ENCODE data around the gene MAP4K5. TPM values are rescaled to one million over a fixed set of nuclear protein-coding genes. Genes with fewer than 3 reads are reported as not detected.
A peak's percentile ranks its signal among the peaks of the same experiment; 100 is the strongest.

MAP4K5 gene
- polyA plus RNA-seq, 2 of the 4 experiments (the other 2 are of a cell fraction) = 18.7 to 30.8 TPM

DNA sequence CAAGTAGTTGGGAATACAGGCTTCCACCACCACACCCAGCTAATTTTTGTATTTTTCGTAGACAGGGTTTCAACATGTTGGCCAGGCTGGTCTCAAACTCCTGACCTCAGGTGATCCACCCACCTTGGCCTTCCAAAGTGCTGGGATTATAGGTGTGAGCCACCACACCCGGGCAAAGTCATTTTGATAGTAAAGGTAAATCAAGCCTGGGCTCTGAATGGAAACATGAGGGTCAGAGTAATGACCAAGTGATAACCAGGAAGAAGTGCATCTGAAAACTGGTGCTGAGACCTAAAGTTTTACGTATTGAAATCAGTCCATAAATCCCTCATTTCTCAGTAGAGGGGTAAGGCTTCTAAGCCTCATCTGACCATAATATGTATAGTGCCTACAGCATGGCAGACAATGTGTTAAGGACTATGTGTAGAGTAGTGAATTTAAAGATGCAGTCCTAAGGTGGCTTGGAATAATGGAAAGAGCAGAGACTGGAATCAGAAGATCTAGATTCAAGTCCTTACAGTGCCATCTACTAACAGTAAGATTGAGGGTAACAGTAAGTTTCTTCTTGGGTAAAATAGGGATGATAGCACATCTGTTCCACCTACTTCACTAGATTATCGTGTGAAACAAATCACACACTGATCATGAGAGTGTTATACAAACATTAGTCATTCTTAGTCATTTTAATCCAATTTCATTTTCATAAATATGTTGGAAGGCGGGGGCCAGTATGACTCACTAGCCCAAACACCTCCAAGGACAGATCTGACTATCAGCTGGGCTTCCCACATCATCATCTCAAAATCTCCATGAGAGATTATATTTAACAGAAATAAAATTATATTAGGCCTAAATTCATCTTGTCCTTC lies 11.2 kb downstream of the MAP4K5 start:
- peak; percentile 51; the same call in 1 of the 2 replicates for TF ChIP-seq GATA3 (IDR thresholded peaks at IDR 0.05; ENCODE audit: borderline replicate concordance)
- TF ChIP-seq, protein P1, sequence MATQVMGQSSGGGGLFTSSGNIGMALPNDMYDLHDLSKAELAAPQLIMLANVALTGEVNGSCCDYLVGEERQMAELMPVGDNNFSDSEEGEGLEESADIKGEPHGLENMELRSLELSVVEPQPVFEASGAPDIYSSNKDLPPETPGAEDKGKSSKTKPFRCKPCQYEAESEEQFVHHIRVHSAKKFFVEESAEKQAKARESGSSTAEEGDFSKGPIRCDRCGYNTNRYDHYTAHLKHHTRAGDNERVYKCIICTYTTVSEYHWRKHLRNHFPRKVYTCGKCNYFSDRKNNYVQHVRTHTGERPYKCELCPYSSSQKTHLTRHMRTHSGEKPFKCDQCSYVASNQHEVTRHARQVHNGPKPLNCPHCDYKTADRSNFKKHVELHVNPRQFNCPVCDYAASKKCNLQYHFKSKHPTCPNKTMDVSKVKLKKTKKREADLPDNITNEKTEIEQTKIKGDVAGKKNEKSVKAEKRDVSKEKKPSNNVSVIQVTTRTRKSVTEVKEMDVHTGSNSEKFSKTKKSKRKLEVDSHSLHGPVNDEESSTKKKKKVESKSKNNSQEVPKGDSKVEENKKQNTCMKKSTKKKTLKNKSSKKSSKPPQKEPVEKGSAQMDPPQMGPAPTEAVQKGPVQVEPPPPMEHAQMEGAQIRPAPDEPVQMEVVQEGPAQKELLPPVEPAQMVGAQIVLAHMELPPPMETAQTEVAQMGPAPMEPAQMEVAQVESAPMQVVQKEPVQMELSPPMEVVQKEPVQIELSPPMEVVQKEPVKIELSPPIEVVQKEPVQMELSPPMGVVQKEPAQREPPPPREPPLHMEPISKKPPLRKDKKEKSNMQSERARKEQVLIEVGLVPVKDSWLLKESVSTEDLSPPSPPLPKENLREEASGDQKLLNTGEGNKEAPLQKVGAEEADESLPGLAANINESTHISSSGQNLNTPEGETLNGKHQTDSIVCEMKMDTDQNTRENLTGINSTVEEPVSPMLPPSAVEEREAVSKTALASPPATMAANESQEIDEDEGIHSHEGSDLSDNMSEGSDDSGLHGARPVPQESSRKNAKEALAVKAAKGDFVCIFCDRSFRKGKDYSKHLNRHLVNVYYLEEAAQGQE (IDR thresholded peaks at IDR 0.05) = no peak
- TF ChIP-seq EP300 (IDR thresholded peaks at IDR 0.05) = no peak
- TF ChIP-seq JUNB (IDR thresholded peaks at IDR 0.05) = peak; percentile 87
- TF ChIP-seq HOXB13 (CRISPR knock-in tag; IDR thresholded peaks at IDR 0.05; ENCODE audit: low read depth) = no peak
- no peak for TF ChIP-seq NPAS2 (CRISPR knock-in tag; IDR thresholded peaks at IDR 0.05; ENCODE audit: borderline replicate concordance)
- TF ChIP-seq FOSL2 (IDR thresholded peaks at IDR 0.05) = peak; percentile 78
- TF ChIP-seq FOSL2 (CRISPR knock-in tag; IDR thresholded peaks at IDR 0.05) = peak; percentile 93
- TF ChIP-seq, protein P2, sequence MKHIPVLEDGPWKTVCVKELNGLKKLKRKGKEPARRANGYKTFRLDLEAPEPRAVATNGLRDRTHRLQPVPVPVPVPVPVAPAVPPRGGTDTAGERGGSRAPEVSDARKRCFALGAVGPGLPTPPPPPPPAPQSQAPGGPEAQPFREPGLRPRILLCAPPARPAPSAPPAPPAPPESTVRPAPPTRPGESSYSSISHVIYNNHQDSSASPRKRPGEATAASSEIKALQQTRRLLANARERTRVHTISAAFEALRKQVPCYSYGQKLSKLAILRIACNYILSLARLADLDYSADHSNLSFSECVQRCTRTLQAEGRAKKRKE (CRISPR knock-in tag; IDR thresholded peaks at IDR 0.05; ENCODE audit: low read depth) = 0 out of 2 replicates have a peak, but pooled peaks have one; percentile 10

DNA sequence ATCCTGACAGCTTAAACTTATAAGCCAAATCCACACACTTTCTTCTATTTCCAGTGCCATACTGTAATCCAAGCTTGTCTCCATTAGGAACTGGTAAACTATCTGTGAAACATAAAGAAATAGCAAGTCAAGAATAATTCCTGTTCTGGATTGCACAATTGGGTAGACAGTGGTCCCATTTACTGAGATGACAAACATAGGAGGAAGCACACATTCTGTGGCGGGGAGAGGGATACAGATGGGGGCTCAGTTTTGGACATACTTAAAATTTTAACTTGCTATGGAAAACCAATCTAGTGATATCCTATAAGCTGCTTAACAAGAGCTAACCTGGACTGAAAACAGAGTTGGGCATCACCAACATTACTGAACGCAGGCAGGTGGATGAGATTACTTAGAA lies 16.3 kb downstream of the MAP4K5 start:
- Histone ChIP-seq H3K9me3 (no peaks in the 10 kb centered on the region), H3K4me2 (no peak overlapping the region), H3K4me3 (no peak overlapping the region), H3K4me1 (peaks cover 4% of the 10 kb centered on the region), H3K27ac (no peak overlapping the region)
- 97% methylated on average over 2 of the region's 2 CpGs for WGBS (ENCODE audit: missing lambda C conversion rate)
- DNase-seq (ENCODE audit: low read depth in 1 of 2, low spot score in 1 of 2) = no peak
- CTCF ChIA-PET = interaction anchor here (0.8 to 1.1 kb wide), 2 partner anchors 16 to 195 kb away, joined by 4 to 5 read pairs; no protein-coding TSS in a partner anchor
- FAIRE-seq = no peak
- ATAC-seq = no peak
- POLR2A ChIA-PET = no interaction called here
- no peak for TF ChIP-seq ZSCAN20 (CRISPR knock-in tag; IDR thresholded peaks at IDR 0.05)
- no peak for TF ChIP-seq HOXB5 (CRISPR knock-in tag; IDR thresholded peaks at IDR 0.05)

More for the DNA sequence above, 11.2 kb downstream of the MAP4K5 start:
- peaks cover 26% of the 10 kb centered on the region for H3K4me1 ChIP-seq
- FAIRE-seq = peak; percentile 51
- no peaks in the 10 kb centered on the region for H3K9me3 ChIP-seq
- 41% methylated on average over 5 of the region's 5 CpGs for WGBS (ENCODE audit: missing lambda C conversion rate)
- ChIA-PET CTCF (interaction anchor here (1.3 to 1.5 kb wide), 2 partner anchors 11 to 200 kb away, joined by 4 read pairs; partner anchors contain the start of gene MAP4K5), POLR2A (no interaction called here)
- H3K4me3 ChIP-seq = no peak overlapping the region
- ATAC-seq = peak; percentile 81 to 82
- H3K4me2 ChIP-seq = peak overlapping the region; percentile 50
- DNase-seq (ENCODE audit: low read depth in 1 of 2, low spot score in 1 of 2) = peak; percentile 59 to 66
- peak overlapping the region; percentile 30 to 61; a peak in 5 of 6 replicates for H3K27ac ChIP-seq

DNA sequence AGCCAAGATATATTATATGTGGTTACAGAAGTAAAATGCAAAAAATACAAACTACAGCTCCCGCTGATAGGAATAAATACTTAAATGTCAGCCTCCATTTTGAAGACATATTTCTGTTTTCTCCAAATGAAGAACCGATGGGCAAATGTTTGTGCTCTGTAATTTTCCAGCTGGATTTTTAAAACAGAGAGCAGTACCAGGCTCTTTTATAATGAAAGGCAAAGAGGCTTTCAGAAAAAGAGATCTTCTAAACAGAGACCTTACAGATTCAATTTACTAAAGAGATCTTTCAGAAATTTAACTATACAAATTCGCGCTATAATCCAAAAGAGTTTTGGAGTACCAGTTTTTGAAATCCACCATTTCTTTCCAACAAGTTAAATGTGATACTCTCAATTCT lies 19.9 kb downstream of the MAP4K5 start:
- H3K9me3 ChIP-seq = no peaks in the 10 kb centered on the region
- ChIA-PET POLR2A (no interaction called here), CTCF (no interaction called here)
- FAIRE-seq = no peak
- ATAC-seq = no peak
- no peak for DNase-seq (ENCODE audit: low read depth in 1 of 2, low spot score in 1 of 2)
- WGBS (ENCODE audit: missing lambda C conversion rate) = 94% methylated on average over 4 of the region's 4 CpGs
- no peaks in the 10 kb centered on the region for H3K4me1 ChIP-seq
- H3K4me2 ChIP-seq = no peak overlapping the region
- TF ChIP-seq RARB (CRISPR knock-in tag; IDR thresholded peaks at IDR 0.05) = no peak
- TF ChIP-seq, protein P3, sequence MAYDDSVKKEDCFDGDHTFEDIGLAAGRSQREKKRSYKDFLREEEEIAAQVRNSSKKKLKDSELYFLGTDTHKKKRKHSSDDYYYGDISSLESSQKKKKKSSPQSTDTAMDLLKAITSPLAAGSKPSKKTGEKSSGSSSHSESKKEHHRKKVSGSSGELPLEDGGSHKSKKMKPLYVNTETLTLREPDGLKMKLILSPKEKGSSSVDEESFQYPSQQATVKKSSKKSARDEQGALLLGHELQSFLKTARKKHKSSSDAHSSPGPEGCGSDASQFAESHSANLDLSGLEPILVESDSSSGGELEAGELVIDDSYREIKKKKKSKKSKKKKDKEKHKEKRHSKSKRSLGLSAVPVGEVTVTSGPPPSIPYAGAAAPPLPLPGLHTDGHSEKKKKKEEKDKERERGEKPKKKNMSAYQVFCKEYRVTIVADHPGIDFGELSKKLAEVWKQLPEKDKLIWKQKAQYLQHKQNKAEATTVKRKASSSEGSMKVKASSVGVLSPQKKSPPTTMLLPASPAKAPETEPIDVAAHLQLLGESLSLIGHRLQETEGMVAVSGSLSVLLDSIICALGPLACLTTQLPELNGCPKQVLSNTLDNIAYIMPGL (CRISPR knock-in tag; IDR thresholded peaks at IDR 0.05; ENCODE audit: borderline replicate concordance) = no peak
- TF ChIP-seq HOXB5 (CRISPR knock-in tag; IDR thresholded peaks at IDR 0.05) = no peak
- no peak for TF ChIP-seq TFCP2L1 (CRISPR knock-in tag; IDR thresholded peaks at IDR 0.05)
- TF ChIP-seq SREBF2 (IDR thresholded peaks at IDR 0.05) = no peak
- no peak for TF ChIP-seq HOXB13 (CRISPR knock-in tag; IDR thresholded peaks at IDR 0.05; ENCODE audit: low read depth)
- no peak for TF ChIP-seq POLR2AphosphoS2 (conservative IDR thresholded peaks at IDR 0.05; ENCODE audit: low read length)
- TF ChIP-seq, protein P2 (CRISPR knock-in tag; IDR thresholded peaks at IDR 0.05; ENCODE audit: low read depth) = no peak
- TF ChIP-seq FOXS1 (CRISPR knock-in tag; IDR thresholded peaks at IDR 0.05) = no peak
- TF ChIP-seq, protein P4, sequence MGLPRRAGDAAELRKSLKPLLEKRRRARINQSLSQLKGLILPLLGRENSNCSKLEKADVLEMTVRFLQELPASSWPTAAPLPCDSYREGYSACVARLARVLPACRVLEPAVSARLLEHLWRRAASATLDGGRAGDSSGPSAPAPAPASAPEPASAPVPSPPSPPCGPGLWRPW (IDR thresholded peaks at IDR 0.05) = no peak
- TF ChIP-seq, protein P5, sequence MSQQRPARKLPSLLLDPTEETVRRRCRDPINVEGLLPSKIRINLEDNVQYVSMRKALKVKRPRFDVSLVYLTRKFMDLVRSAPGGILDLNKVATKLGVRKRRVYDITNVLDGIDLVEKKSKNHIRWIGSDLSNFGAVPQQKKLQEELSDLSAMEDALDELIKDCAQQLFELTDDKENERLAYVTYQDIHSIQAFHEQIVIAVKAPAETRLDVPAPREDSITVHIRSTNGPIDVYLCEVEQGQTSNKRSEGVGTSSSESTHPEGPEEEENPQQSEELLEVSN (IDR thresholded peaks at IDR 0.05; ENCODE audit: borderline replicate concordance, low read depth) = no peak
- no peak for TF ChIP-seq POLR2A (IDR thresholded peaks at IDR 0.05; ENCODE audit: low read length)
- no peak overlapping the region for H3K27ac ChIP-seq
- H3K4me3 ChIP-seq = no peak overlapping the region

Data from A549 (cell line).